ENCODE measurements around the gene CCT4.

GRCh38 chr2:61822255-61822654, 66.2 kb downstream of the CCT4 start:
- TF ChIP-seq CTCF (conservative IDR thresholded peaks at IDR 0.05) = no peak
- no peak for TF ChIP-seq EZH2 (IDR thresholded peaks at IDR 0.05; ENCODE audit: low read depth)
